ENCODE measurements around the gene CASP8.
"Not testable (repeated sequence)": the region's sequence is repeated elsewhere in the genome, so short reads cannot be mapped to it uniquely, and the experiment has no call there.

CASP8 gene

DNA sequence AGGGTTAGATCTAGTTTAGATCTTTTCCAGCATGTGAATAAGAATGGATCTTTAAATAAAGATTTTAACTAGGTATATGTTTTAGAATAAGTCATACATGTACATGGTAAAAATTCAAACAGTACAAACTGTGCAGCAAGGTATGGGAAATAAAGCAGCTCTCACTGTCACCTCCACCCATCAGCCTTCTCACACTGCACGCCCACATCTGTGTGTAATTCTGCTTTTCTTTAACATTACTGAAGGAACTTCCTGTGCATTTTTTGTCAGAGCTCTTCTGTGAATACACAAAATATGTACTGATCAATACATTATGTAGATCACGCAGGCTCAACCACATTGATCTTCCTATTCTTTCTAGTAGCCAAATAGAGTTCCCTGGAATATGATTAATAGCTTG lies 3.4 kb downstream of the CASP8 start:
- H3K27ac ChIP-seq = peak overlapping the region in 1 of 21 experiments; percentile 96
- no peak overlapping the region for H3K4me3 ChIP-seq

DNA sequence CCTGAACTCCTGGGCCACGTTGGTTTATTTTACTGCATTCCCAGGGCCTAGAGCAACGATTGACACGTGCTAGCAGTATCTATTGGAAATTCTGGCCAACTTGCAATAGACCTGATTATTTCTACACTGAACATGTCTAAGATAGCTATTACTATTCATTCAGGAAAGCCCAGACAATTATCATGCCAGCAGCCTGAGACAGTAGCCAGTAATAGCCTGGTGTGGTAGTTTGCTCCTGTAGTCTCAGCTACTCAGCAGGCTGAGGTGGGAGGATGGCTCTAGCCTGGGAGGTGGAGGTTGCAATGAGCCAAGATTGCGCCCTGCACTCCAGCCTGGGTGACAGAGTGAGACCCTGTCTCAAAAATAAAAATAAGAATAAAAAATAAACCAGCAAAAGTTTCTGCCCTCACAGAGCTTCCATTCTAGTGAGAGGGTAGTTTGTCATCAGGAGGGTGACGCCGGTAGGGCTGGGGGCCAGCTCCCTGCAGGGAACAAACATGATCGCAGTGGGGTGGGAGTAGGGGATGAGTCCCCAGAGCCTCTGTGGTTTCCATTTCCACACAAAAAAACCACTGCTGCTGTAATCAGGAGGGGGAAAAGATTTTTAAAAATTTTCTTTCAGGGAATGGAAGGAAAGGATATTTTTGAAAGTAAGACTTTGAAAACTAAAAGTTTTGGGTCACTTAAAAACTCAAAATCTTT lies 4.3 kb downstream of the CASP8 start:
- no peak overlapping the region for H3K4me3 ChIP-seq
- no peak overlapping the region for H3K27ac ChIP-seq

DNA sequence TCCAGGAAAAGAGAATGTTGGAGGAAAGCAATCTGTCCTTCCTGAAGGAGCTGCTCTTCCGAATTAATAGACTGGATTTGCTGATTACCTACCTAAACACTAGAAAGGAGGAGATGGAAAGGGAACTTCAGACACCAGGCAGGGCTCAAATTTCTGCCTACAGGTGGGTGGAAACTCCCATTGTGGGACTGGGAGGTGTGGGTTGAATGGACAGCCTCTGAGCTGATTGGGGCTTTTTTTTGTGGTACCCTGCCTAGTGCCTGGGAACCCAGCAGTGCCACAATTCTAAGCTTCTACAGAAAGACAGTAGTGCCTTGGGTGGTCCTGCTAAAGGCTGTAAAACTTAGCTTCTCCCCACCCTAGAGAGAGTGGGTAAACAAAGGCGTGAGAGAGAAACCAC lies 6.3 kb downstream of the CASP8 start:
- H3K4me3 ChIP-seq = no peak overlapping the region

DNA sequence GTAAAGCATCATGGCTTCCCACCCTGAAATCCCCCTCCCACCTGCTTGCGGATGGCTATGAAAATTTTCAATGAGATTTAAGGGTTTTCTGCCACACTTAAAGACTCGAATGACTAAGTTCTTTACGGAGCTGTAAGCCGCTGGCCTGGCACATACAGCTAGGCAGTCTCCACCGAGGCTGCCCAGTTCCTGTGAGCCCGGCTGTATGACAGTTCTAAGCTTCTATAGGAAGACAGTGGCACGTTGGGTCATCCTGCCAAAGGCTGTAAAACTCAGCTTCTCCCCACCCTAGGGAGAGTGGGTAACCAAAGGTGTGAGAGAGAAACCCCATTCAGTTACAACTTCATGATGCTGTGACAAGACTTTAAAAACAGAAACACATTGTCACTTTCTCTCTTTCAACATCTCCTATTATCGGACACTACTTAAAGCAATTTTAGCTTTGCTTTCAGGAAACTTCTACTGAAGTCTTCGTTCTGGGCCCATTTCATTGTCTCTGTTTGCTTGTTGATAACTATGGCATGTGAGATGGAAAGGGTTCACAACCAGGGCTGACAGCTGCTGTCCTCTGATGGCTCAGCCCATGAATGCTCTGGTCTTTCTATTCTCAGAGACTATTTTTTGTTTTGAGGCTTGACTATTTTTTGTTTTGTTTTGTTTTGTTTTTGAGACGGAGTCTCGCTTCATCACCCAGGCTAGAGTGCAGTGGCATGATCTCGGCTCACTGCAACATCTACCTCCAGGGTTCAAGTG lies 7.1 kb downstream of the CASP8 start:
- H3K27ac ChIP-seq = no peak overlapping the region

More for the DNA sequence above, 6.3 kb downstream of the CASP8 start:
- peak overlapping the region in 1 of 21 experiments; percentile 34 for H3K27ac ChIP-seq

DNA sequence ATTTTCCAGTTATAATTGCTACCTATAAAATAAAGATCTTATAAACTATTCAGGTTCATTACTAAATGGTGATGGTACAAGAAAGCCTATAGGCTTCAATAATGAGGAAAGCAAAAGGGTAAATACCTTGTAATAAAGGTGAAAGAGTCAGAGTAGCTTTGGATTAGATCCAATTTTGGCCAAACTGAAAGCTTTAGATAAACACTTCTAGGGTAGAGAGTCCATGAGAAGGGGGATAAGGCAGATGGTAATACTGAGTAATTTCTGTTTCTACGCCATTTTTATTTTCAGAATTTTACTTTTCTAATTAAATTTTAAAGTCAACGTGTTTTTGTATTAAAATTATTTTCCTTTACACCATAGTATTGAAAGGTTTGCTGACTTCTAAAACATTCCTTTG lies 9.4 kb downstream of the CASP8 start:
- no peak overlapping the region for H3K27ac ChIP-seq
- H3K4me3 ChIP-seq = no peak overlapping the region

More for the DNA sequence above, 7.1 kb downstream of the CASP8 start:
- H3K4me3 ChIP-seq = no peak overlapping the region

DNA sequence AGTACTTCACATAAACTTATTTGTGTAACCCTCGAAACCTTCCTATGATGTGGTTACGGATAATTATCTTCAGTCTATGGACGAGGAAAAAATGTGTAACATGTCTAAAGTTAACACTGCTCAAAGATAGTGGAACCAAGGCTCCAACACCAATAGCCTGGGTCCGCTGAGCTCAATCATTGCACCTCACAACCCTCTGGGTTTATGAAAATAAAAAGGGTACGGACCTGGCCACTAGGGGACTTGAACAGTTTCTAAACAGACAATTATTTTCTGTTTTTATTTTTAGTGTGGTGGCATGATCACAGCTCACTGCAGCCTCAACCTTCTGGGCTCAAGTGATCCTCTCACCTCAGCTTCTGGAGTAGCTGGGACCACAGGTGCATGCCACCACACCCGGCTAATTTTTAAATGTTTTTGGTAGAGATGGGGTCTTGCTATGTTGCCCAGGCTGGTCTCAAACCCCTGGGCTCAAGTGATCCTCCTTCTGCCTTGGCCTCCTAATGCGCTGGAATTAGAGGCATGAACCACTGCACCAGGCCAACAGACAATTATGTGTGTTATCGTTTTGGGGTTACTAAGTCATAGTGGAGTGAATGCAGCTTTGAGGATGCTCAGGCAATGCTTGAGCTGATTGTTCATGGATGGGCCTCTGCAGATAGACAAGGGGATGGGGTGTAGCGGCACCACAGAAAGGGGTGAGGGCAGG lies 10.1 kb downstream of the CASP8 start:
- H3K27ac ChIP-seq = no peak overlapping the region

DNA sequence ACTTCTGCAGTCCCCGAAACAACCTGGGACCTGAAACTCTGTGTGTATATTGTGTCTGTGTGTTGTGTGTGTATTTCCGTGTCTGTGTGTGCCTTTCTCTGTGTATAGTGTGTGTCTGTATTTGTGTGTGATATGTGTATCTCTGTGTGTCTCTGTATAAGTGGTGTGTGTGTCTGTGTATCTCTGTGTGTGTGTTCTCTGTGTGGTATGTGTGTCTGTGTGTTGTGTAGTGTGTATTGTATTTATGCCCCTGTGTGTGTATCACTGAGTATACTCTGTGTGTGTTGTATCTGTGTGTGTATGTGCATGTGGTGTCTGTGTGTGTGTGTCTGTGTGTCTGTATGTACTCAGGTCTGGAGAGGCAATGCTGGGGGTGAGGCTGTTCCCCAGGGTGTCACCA lies 11.6 kb downstream of the CASP8 start:
- H3K27ac ChIP-seq = no peak overlapping the region
- H3K4me3 ChIP-seq = no peak overlapping the region

More for the DNA sequence above, 10.1 kb downstream of the CASP8 start:
- no peak overlapping the region for H3K4me3 ChIP-seq

DNA sequence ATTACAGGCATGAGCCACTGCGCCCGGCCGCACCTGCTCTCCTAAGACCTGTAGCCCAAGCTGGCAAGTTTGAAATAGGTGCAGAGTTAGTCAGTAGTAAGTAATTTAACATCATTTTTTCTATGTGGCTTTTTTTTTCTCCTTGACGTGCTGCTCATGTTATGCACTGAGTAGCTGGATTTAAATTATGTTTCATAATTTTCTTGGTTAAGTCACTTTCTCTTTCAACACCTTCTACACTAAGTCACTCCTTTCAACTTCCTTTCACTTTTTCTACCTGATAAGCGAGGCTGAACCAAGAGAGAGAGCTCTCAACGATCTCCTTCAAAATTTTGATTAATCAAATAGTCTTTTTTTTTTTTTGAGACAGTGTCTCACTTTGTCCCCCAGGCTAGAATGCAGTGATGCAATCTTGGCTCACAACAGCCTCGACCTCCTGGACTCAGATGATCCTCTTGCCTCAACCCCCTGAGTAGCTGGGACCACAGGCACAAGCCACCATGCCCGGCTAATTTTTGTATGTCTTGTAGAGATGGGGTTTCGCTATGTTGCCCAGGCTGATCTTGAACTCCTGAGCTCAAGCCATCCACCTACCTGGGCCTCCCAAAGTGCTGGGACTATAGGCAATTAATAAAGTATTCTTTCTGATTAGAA lies 13.1 kb downstream of the CASP8 start:
- H3K4me3 ChIP-seq = no peak overlapping the region
- H3K27ac ChIP-seq = no peak overlapping the region

DNA sequence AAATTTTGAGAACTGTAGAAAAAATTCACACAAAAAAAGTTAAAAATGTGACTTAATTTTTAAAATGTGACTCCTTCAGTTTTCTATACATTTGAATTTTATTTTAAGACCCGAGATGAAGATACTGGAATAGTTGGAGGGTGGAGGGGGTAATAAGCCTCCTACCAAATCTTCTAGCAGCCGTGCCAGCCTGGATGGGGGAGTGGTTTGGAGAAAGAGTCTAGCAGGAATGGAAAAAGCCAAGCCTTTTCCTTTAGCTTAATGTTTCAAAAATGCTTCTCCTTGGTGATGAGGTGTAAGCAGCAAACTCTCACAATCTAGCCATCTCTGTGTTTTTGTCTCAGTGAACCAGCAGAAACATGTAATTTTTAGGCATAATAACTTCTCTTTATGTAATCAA lies 14.7 kb downstream of the CASP8 start:
- Histone ChIP-seq H3K27ac (no peak overlapping the region), H3K4me3 (no peak overlapping the region)

DNA sequence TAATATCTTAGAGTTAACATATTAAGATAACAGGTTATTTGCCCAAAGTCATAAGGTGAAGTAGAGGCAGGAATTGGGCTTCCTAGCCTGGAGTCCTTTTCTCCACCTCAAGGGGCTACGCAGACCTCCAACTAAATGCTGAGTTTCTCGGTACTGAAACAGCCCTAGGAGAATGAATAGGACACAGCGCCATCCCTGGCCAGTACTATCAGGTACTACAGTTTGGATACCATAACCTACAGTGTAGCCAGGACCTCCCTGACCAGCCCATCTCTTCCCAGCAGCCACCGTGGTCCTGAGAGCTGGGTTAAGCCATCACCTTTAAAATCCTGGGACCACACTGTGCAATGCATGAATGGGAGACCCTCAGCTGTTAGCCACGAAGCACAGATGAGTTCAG lies 15.7 kb downstream of the CASP8 start:
- H3K4me3 ChIP-seq = no peak overlapping the region

DNA sequence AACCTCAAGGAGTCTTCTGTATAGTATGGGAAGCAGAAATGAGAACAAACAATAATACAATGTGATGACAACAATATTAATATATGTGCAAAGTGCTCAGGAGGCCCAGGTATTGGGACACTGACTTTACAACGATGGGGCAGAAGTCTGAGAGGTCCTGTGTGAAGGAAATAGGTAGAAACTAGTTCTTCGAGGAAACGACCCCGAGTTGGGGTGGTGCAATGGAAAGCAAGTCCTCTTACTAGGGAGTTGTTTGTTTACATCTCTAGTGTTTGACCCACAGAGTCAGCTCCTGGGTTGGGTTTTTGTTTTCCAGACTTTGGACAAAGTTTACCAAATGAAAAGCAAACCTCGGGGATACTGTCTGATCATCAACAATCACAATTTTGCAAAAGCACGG lies 16.2 kb downstream of the CASP8 start:
- H3K27ac ChIP-seq = no peak overlapping the region
- H3K4me3 ChIP-seq = no peak overlapping the region

More for the DNA sequence above, 15.7 kb downstream of the CASP8 start:
- H3K27ac ChIP-seq = no peak overlapping the region

DNA sequence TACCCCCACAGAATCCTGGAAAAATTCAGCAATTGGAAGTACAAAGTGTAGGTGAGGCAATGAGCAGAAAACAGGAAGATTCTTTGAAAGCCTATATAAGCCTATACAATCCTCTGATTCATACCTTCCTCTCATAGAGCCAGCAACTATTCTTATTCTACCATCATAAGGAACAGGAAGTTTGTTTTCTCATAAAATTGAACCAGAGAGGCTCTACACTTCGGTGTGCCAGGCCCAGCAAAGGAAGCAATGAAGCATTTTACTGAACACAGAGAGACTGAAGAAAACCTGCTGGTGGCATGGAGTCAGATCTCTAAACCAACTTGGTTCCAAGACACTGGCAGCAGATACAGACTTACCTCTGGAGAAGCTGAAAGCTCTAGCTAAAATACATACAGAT lies 18.7 kb downstream of the CASP8 start:
- no peak overlapping the region for H3K27ac ChIP-seq
- H3K4me3 ChIP-seq = no peak overlapping the region

DNA sequence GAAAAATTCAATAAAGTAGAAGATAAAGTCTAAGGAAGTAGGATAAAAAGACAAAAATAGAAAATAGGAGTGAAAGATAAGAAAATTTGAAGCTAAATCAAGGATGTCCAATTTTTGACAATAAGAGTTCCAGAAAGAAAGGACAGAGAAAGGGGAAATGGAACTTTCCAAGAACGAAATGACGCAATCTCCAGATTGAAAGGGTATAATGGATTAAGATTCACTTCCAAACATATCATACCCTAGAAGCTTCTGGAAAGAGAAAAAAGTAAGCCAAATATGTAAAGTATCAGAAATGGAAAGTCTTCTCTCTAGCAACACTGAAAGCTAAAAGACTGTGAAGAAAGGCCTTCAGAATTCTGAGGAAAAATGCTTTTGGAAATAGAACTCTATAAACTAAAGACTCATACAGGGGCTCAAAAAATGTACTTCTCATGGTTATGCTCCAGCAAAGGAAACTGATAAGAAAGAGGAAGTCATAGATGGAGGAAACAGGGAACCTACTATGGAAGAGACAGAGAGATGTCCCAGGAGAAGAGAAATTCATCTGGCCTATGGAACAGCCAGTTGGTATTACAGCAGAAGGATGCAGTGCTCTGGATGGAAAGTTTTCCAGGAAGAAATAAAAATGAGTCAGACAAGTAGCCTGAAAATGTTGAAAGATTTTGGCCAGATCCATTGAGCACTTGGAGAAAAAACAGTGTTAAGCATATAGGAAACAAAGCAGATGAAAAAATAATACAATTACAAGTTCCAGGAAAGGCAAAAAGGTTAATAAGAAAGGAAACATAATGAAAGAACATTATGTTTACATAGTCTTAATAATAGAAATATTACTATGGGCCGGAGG lies 20.1 kb downstream of the CASP8 start:
- H3K4me3 ChIP-seq = no peak overlapping the region
- H3K27ac ChIP-seq = no peak overlapping the region

DNA sequence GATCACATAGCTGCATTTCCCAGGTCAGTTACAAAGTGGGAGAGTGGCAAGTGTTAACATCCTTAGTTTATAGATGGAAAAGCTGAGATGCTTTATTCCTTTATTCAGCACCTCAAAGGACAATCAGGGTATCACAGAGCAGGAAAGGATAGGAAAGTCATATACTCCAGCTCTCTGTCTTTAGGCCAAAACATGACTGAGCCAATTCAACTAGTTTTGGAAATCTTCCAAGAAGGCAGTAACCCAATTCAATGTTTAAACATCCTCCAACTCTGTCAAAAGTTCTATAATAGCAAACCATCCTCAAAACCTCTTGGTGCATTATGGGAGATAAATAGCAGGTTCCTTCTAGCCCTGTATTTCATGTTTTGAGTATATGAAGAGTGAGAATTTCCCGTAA lies 25.2 kb downstream of the CASP8 start:
- no peak overlapping the region for H3K27ac ChIP-seq
- no peak overlapping the region for H3K4me3 ChIP-seq

DNA sequence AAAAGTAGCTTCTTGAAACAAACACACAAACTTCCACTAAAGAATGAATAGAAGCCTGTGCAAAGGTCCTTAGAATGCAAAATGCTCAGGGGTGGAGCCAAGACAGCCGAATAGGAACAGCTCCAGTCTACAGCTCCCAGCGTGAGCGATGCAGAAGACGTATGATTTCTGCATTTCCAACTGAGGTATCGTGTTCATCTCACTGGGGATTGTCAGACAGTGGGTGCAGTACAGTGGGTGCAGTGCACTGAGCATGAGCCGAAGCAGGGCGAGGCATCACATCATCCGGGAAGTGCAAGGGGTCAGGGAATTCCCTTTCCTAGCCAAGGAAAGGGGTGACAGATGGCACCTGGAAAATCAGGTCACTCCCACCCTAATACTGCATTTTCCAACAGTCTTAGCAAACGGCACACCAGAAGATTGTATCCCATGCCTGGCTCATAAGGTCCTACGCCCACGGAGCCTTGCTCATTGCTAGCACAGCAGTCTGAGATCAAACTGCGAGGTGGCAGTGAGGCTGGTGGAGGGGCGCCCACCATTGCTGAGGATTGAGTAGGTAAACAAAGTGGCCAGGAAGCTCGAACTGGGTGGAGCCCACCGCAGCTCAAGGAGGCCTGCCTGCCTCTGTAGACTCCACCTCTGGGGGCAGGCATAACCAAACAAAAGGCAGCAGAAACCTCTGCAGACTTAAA lies 30.3 kb downstream of the CASP8 start:
- H3K4me3 ChIP-seq, H3K27ac ChIP-seq: not testable (repeated sequence)

DNA sequence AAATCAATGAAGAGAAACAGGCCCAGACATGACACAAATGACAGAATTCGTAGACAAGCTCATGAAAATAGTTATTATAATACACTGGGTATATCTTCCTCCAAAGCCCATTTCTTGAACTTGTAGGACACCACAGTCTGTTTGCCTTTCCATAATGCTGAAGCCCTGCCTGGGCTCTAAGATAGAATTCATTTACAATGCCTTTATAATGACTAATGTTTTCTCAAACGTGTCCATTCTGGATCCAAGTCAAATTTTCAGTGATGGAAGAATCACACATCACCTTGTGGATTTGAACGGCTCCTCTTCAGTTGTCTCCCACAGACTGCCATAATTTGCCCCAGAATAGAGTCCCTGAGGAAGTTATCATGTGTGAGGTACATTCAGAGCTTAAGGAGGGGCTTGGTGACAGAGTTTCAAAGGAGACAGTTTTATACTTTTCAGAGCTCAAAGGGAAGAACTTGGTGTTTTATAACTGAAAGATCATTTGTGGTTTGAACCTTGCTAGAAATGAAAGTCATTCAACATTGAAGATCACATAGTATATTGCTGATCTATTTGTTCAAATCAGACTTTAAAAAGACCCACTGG lies 38.2 kb downstream of the CASP8 start:
- no peak overlapping the region for H3K4me3 ChIP-seq
- H3K27ac ChIP-seq = no peak overlapping the region

DNA sequence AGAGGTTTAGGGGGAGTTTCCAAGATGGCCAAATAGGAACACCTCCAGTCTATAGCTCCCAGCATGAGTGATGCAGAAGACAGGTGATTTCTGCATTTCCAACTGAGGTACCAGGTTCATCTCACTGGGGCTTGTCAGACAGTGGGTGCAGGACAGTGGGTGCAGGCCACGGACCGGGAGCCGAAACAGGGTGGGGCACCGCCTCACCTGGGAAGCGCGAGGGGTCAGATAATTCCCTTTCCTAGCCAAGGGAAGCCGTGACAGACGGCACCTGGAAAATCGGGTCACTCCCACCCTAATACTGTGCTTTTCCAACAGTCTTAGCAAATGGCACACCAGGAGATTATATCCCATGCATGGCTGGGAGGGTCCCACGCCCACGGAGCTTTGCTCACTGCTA lies 39.6 kb downstream of the CASP8 start:
- H3K27ac ChIP-seq, H3K4me3 ChIP-seq: not testable (repeated sequence)

DNA sequence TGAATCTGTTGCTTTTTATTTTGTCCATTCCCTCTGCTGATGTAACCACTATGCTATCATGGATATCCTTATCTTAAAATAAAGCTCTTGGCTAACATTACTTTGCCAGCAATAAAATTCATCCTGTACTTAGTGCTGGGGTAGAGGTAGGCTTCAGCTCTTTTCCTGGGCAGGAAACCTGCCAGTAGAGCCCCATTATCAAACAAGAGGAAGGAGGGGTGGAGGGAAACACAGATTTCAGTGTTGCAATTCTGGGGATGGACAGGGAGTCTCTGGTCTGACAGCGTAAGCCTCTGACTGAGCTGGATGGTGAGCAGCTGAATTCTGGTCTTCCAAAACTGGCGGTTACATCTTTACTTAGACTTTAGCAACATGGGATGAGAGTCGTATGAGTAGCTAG lies 47.5 kb downstream of the CASP8 start:
- no peak overlapping the region for H3K4me3 ChIP-seq

More for the DNA sequence above, 47.5 kb downstream of the CASP8 start:
- no peak overlapping the region for H3K27ac ChIP-seq

Measured in skin epidermis (tissue), 12 donors.